ENCODE data around the gene ANKS1B.
"Not testable (repeated sequence)": the region's sequence is repeated elsewhere in the genome, so short reads cannot be mapped to it uniquely, and the experiment has no call there.

ANKS1B gene

DNA sequence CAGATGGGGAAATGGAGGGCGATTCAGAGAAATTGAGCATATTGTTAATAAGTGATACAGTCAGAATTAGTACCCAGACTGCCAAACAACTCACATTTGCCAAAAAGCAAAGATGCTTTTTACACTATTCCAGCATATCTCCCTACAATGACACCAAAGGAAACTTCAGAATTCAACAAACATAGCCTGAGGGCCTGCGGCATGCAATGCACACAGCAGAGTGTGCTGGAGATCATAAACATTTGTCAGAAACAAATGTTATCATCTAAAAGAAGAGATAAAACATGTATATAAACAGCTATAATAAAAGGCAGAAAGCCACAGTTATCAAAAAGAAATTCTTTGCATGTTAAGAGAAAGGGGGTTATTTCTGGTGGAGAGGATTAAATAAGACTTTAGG lies 357.3 kb downstream of the ANKS1B start:
- Histone ChIP-seq H3K4me3 (no peak overlapping the region), H3K27ac (no peak overlapping the region)

DNA sequence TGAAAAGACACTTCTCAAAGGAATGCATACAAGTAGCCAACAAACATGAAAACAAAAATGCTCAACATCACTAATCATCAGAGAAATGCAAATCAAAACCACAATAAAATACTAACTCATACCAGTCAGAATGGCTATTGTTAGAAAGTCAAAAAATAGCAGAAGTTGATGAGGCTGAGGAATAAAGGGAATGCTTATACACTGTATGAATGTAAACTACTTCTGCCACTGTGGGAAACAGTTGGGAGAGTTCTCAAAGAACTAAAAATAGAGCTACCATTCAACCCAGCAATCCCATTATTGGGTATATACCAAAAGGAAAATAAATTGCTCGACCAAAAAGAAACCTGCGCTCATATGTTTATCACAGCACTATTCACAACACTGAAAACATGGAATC lies 360.1 kb downstream of the ANKS1B start:
- H3K4me3 ChIP-seq, H3K27ac ChIP-seq: not testable (repeated sequence)

DNA sequence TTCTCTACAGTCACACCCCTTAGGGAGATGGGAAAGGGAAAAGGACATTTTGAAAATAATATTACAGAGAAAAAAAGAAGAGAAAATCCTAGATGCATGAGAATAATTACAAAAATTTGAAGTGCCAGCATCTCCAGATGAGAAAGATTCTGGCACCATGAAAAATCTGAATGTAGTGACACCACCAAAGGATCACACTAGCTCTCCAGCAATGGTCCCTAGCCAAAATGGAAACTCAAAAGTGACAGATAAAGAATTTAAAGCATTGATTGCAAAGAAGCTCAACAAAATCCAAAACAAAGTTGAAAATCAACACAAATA lies 364.6 kb downstream of the ANKS1B start:
- Histone ChIP-seq H3K27ac (no peak overlapping the region), H3K4me3 (no peak overlapping the region)

DNA sequence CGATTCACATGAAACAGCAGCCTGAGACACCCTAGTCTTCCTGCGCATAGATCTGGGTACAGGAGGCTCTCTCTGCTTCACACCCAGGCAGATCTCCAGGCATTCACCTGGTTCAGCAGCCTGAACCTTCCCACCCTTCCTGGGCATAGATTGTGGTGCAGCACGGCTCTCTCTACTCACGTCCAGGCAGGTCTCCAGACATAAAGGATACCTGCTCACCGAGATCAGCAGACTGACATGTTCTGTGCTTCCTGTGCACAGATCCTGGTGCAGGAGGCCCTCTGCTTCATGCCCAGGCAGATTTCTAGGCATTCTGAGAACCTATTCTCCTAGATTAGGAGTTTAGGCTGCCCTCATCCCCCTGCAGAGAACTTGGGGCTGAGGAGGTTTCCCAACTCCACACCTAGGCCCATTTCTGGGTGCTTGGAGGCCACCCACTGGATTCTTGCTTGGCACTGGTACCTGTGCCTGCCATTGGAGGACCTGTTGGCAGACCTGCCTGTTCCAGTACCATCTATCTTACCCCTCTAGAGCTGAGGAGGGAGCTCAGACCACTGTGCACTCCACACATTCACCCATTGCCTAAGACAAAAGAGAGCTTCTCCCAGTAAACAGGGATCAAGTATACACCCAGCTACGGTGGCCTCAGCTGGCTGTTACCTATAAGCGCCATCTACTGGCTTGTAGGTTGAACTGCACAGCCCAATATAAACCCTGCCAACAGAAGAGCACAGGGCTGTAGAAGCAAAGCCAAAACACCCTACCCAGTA lies 365.2 kb downstream of the ANKS1B start:
- H3K4me3 ChIP-seq: no peak overlapping the region
- H3K27ac ChIP-seq: no peak overlapping the region

DNA sequence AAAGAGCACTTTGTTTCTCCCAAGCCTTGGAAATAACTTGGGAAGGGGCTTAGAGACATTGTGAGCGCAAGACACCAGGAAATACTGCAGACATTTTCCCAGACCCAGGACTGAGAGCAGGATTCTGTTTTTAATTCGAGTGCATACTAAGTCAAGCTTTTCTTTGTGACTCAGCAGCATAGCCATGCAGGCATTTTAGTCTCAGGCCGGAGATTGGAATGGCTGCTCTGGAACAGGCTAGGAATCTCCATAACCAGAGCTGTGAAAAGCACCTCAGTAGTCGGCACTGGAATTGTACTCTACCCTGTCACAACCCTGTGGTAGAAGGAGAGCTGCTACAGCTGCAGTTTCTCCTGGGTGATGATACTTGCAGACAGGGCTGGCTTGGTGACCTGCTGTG lies 366.1 kb downstream of the ANKS1B start:
- Histone ChIP-seq H3K4me3 (no peak overlapping the region), H3K27ac (no peak overlapping the region)

DNA sequence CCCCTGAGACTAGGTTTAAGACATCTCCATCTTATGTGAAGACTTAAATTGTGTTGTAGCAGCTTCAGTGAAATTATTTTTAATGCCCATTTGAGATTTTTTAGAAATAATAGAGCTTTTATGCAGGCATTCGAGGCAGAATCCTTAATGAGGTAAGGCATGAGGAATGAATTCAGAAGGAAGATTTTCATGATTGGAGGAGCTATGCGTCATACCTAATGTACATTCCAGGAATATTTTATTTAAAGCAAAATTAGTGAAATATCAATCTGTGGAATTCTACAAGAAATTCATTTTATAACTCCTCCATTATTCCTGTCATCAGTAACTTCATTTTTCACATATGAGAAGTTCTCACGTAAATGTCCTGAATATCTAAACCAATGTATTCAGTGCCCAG lies 373.1 kb downstream of the ANKS1B start:
- H3K27ac ChIP-seq: no peak overlapping the region
- H3K4me3 ChIP-seq: no peak overlapping the region

DNA sequence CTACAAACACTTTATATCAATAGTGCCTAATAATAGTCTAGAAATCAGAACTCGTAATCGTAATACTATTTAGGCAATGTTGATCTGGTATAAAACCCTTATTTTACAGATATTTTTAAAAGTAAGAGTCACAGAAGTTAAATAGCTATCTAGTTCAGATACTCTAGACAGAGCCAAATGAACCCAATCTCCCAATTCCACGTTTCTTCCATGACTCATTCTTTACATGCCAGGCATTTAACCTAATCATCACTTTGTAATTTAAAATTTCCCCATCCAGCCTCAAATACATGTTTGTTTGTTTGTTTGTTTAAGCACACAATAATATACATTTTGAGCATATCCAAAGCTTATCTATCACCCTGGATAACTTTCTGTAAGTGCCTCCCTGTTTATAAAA lies 373.6 kb downstream of the ANKS1B start:
- Histone ChIP-seq H3K27ac (no peak overlapping the region), H3K4me3 (no peak overlapping the region)

DNA sequence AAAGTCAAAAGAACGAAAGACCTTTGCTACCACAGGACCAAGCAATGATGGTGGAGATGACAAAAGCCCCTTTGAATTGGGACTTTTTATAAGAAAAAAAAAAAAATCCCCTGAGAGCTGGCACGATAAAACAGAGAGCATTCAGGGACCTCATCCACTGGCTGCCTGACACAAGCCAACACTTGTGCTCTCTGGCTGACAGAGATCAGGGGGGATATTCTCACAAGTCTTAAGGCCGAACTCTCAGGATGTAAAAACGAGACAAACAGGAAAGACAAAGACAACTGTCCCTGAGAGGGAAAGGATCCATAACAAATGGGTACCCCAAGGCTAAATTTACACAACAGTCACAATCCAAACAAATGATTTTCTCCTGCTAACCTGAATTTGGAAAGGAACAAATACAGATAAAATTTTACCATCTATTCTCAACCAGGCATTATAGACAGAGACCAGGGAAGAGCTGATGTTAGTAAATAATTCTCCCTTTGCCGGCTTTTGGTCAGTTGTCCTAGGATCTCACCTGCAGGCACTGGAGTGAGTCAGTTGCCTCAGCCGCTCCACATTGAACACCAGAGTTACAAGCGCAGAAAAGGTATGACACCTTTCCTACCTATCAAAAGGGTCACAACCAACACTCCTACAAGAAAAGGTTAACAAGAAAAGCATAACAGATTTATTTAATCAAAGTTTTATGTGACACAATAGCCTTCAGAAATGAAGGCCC lies 375.1 kb downstream of the ANKS1B start:
- H3K4me3 ChIP-seq: no peak overlapping the region
- no peak overlapping the region for H3K27ac ChIP-seq

DNA sequence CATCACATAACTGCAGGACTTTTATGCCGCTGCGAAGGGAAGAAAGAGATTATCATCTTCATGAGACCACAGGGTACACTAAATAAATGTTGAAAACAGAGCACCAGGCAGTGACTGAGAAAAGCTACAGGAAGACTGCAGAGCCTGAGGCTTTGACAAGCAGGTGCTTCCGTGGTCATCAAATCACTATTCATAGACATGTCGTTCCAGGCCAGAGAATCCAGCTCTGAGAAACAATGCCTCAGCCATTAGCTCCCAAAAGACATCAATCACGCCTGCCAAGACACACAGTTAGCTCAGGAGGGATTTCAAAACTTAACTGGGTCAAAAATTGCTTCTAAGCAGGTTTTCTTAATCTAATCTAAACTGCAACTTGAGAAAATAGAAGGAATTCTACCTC lies 384.3 kb downstream of the ANKS1B start:
- Histone ChIP-seq H3K4me3 (no peak overlapping the region), H3K27ac (no peak overlapping the region)

DNA sequence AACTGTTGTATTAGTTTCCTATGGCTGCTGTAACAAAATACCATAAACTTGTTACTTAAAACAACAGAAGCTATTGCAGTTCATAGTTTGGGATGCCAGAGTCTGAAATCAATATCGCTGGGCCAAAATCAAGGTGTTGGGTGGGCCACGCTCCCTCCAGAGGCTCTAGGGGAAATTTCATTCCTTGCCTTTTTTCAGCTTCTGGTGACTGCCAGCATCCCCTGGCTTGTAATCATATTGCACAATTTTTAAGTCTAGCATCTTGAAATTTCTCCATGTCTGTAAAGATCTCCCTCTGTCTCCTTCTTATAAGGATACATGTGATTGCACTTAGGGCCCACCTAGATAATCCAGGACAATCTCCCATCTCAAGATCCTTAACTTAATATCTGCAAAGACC lies 386.0 kb downstream of the ANKS1B start:
- Histone ChIP-seq H3K4me3 (no peak overlapping the region), H3K27ac (no peak overlapping the region)

DNA sequence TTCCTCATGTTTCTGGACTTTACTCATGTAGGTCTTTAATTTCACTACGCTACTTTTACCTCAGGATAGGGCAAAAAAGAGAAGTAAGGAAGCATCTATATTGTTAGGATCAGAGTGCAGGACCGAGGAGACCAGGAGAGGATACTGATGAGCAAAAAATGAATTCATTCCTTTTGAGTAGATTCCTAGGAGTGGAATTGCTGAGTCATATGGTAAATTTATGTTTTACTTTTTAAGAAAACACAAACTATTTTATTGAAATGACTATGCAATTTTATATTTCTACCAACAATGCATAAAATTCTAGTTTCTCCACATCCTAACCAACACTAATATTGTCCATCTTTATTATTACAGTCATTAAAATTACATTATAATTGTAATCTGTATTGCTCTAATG lies 388.0 kb downstream of the ANKS1B start:
- Histone ChIP-seq H3K4me3 (no peak overlapping the region), H3K27ac (no peak overlapping the region)

DNA sequence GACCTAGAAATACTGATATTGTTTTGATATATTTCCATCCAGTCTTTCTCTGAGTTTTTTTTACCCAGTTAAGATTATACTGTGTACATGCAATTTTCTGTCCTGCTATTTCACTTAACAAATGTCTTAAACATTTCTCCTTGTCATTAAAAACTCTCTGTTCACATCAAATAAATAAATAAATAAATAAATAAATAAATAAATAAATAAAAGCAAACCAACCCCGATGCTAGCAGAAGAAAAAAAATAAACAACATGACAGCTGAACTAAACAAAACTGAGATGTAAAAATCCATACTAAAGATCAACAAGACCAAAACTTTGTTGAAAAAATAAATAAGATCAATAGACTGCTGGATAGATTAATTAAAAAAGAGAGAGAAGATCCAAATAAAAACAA lies 407.6 kb downstream of the ANKS1B start:
- not testable (repeated sequence) for H3K27ac ChIP-seq

DNA sequence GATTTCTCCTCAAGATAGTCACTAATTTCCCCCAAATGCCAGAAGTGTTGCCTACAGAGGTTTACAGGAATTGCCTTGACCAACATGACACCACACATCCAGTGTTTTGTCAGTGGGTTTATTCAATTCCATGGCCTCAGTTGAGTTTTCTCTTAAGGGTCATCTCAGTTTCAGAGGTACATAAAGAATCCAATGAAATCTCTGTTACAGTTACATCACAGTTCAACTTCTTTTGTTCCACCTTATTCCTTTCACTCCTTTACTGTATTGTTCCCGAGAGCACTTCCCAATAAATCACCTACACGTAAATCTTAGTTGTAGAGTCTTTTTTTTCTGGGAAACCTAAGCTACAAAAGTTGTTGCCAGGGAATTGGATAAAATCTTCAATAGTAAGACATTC lies 410.8 kb downstream of the ANKS1B start:
- Histone ChIP-seq H3K4me3 (no peak overlapping the region), H3K27ac (no peak overlapping the region)

More for the DNA sequence above, 407.6 kb downstream of the ANKS1B start:
- H3K4me3 ChIP-seq: not testable (repeated sequence)

DNA sequence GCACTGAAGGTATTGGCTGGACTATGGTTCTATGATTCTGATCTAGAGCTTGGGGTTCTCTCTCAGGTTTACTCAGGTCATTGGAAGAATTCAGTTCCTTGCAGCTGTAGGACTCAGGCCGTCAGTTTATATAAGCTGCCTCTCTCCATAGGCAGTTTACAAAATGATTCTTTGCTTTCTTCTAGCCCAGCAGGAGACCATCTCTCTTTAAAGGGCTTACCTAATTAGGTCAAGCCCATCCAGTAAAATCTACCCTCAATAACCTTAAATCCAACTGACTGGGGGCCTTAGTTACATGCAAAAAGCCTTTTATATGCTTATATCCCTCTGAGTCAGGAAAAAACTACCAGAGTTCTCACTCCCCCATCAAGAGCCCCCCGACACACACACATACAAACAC lies 417.7 kb downstream of the ANKS1B start:
- Histone ChIP-seq H3K4me3 (no peak overlapping the region), H3K27ac (no peak overlapping the region)

DNA sequence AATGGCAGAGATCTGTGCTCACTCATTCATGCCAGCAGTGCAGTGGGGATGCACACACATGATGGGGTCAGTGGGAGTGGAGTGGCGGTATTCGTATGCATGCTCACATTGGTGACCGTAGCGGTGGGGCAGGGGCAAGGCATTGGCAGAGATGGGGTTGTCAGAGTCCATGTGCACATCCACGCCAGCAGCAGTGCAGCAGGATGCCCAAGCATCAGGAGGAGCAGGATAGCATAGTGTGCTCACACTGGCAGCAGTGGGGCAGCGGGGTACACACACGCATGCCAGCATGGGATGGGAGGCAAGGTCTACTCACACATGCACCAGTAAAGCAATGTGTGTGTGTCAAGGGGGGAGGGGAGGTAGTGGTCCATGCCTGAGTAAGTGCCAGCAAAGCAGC lies 426.6 kb downstream of the ANKS1B start:
- Histone ChIP-seq H3K4me3 (no peak overlapping the region), H3K27ac (no peak overlapping the region)

DNA sequence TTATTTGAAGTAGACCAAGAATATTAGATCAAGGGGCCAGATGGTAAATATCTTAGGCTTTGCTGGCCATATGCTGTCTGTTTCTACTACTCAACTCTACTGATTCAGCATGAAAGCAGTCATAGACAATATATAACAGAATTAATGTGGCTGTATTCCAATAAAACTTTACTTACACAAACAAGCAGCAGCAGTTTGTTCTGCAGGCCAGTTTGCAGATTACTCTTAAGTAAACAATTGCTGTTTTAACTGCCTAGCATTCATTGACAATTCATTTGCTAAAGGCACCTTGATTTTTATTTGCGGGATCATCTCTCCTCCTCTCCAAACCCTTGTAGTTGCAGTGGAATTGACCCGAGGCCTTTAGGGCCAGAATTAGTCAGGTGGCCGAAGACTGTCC lies 431.3 kb downstream of the ANKS1B start:
- Histone ChIP-seq H3K27ac (no peak overlapping the region), H3K4me3 (no peak overlapping the region)

DNA sequence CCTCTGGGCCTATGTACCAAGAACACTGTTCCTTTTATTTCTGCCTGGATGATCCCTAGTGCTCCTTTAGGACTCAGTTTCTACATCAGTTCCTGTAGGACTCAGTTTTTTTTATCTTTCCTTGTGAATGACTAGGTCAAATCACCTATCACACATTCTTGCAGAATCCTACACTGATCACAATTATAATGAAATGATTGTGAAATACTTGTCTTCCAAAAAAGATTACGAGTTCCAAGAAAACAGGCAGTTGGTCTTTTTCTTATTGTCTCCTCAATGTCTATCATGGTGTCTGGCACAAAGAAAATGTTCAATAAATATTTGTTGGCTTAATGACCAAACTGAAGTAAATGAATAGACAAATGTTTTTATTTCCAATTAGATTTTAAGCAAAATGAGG lies 432.7 kb downstream of the ANKS1B start:
- H3K27ac ChIP-seq: no peak overlapping the region
- no peak overlapping the region for H3K4me3 ChIP-seq

DNA sequence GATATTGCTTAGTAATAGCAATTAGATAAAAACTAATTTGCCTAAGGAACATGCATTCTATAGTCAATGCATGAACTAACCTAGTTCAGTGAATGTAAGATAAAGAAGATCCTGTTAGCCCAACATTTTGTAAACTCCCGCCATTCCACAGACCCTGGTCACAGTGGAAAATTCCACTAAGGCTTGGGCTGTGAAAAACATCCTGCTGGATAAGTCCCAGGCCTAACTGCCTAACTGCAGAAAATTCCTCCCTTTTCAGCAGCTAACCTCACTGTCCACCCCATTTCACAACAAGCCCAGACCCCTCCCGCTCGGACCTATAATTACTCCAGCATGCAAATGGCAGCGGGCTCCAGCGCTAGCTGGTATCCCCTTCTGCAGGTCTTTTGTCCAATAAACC lies 435.1 kb downstream of the ANKS1B start:
- Histone ChIP-seq H3K27ac (no peak overlapping the region), H3K4me3 (no peak overlapping the region)

DNA sequence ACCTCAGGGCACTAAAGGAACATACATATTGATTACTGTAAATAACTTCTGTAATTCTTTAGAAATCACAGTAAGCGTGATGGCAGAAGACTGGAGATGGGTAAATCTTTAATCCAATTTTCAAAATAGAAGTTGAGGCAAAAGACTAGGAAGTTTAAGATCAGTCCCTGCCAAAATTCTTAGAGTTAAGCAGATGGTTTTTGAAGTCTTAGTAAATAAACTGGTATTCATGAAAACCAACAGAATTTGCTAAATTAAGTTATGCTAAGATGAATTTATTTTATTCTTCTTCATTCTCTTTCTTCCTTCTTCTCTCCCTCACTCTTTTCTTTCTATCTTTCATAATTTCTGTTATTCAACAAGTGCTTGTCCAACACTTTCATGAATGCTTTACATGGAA lies 435.5 kb downstream of the ANKS1B start:
- Histone ChIP-seq H3K27ac (no peak overlapping the region), H3K4me3 (no peak overlapping the region)

DNA sequence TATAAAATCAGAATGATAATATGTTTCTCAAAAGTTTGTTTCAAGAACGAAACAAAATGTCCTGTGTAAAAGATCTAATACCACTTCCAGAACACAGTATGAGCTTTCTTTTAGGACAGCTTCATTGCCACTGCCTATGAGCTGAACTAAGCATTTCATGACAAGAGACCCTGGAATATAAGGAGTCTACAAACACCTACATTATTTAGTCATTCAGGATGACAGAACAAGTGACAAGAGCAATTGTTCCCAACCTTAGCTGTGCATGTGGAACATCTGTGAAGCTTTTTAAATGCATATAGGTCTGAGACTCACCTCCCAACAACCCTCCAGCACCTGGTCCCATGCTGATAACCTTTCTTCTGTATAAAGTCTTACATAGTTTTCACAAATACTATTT lies 440.3 kb downstream of the ANKS1B start:
- H3K27ac ChIP-seq: no peak overlapping the region
- H3K4me3 ChIP-seq: no peak overlapping the region

DNA sequence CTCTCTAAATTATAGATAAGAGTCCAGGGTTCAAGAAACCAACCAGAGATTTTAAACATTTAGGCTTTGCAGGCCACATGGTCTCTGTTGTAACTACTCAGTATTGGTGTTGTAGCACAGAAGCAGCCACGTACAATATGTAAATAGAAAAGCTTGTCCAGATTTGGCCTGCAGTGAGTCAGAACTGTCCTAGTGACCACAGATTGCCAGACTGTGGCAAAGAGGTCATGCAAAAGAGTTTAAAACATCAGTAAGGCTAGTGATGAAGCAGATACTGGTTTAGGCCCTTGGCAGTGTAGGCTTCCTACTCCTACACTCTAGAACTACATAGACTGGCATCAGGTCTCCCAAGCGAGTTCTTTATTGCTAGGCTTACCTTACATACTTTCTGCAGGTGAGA lies 454.8 kb downstream of the ANKS1B start:
- Histone ChIP-seq H3K27ac (no peak overlapping the region), H3K4me3 (no peak overlapping the region)

DNA sequence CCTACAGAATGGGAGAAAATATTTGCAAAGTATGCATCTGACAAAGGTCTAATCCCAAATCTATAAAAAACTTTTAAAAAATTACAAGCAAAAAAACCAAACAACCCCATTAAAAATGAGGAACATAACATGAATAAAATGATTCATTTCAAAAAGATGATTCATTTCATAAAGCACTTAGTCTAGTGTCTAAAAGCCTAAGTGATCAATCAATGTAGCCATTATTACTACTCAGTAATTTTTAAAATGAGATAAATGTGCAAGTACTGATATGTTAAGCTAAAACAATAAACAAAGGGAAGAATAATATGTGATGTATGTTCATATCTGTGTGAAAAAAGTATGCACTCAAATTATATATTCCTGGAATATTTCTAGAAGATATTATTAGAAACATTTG lies 456.3 kb downstream of the ANKS1B start:
- Histone ChIP-seq H3K27ac (no peak overlapping the region), H3K4me3 (no peak overlapping the region)
